Bronchial epithelial cell (primary cell): ENCODE measurements around the gene TMEM151B. TPM values are rescaled to one million over a fixed set of nuclear protein-coding genes. Genes with fewer than 3 reads are reported as not detected.
A peak's percentile ranks its signal among the peaks of the same experiment; 100 is the strongest.
"Not testable (repeated sequence)": the region's sequence is repeated elsewhere in the genome, so short reads cannot be mapped to it uniquely, and the experiment has no call there.

Experiments
- DNase-seq: peaks from one replicate; pipeline ENCODE4 v3.0.0-alpha.2; 2010; ENCODE audit warnings: low read depth
- FAIRE-seq: peaks from 2 replicates; lab custom pipeline; 2011; peaks lifted over from hg19 to GRCh38; lab: Jason Lieb, UNC
- H3K27me3 ChIP-seq: 2 replicates; pipeline ENCODE4 v1.5.1; 2011; ENCODE audit warnings: low read length; ENCODE audit not compliant: control insufficient read depth, insufficient read depth
- H3K36me3 ChIP-seq: 2 replicates; pipeline ENCODE4 v1.5.1; 2011; ENCODE audit warnings: low read length; ENCODE audit not compliant: control insufficient read depth, insufficient read depth
- H3K4me3 ChIP-seq: 2 replicates; pipeline ENCODE4 v1.5.1; 2011; ENCODE audit warnings: mild to moderate bottlenecking, low read depth, low read length, control low read depth
- total RNA-seq: library from RNA; depleted of rRNA; stranded (reverse); fragments of >200 nt; gene quantifications from 2 replicates; pipeline ENCODE4 v1.2.1, GENCODE V29; 2014
- TF ChIP-seq, protein P1 (sequence below): IDR thresholded peaks from 2 replicates; pipeline ENCODE4 v1.5.1; 2011; ENCODE audit warnings: mild to moderate bottlenecking, moderate library complexity, low read length, control low read depth, inconsistent platforms; ENCODE audit not compliant: insufficient read depth, severe bottlenecking

Gene TMEM151B
- total RNA-seq, 1 donor from 2014 or later, result not detected

GRCh38 chr6:44309631-44310030 is 39.4 kb downstream of the TMEM151B start:
- FAIRE-seq (no peak), DNase-seq (no peak)
- Histone ChIP-seq H3K4me3 (no peak overlapping the region), H3K36me3 (peaks cover 32% of the 10 kb centered on the region), H3K27me3 (no peaks in the 10 kb centered on the region)
- TF ChIP-seq, protein P1, sequence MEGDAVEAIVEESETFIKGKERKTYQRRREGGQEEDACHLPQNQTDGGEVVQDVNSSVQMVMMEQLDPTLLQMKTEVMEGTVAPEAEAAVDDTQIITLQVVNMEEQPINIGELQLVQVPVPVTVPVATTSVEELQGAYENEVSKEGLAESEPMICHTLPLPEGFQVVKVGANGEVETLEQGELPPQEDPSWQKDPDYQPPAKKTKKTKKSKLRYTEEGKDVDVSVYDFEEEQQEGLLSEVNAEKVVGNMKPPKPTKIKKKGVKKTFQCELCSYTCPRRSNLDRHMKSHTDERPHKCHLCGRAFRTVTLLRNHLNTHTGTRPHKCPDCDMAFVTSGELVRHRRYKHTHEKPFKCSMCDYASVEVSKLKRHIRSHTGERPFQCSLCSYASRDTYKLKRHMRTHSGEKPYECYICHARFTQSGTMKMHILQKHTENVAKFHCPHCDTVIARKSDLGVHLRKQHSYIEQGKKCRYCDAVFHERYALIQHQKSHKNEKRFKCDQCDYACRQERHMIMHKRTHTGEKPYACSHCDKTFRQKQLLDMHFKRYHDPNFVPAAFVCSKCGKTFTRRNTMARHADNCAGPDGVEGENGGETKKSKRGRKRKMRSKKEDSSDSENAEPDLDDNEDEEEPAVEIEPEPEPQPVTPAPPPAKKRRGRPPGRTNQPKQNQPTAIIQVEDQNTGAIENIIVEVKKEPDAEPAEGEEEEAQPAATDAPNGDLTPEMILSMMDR, result no peak

DNA sequence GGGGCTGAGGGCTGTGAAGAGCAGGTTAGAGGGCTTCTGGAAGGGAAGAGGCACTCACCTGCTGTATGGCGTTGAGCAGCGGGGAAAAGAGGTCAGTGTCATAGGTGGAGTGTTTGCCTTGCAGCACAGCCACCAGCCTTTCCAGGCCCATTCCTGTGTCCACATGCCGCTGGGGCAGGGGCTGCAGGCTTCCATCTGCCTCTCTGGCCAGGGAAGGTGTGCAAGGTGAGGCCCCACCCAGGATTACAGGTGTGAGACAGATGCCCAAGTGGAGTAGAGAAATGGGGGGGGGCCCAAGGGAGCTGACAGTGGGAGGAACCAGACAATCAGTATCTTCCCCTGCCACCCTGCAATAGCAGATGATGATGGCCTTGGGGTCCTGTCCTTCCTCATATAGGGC is 40.0 kb downstream of the TMEM151B start:
- H3K27me3 ChIP-seq, result no peaks in the 10 kb centered on the region
- no peak overlapping the region for H3K4me3 ChIP-seq
- TF ChIP-seq, protein P1, result no peak
- DNase-seq (no peak), FAIRE-seq (peak; percentile 82)
- H3K36me3 ChIP-seq, result peaks cover 27% of the 10 kb centered on the region

- H3K4me3 ChIP-seq, result no peak overlapping the region
- H3K36me3 ChIP-seq, result peaks cover 18% of the 10 kb centered on the region
- FAIRE-seq (no peak), DNase-seq (no peak)
- TF ChIP-seq, protein P1, result no peak
- no peaks in the 10 kb centered on the region for H3K27me3 ChIP-seq
Observed at GRCh38 chr6:44311304-44311703, 41.1 kb downstream of the TMEM151B start.

DNA sequence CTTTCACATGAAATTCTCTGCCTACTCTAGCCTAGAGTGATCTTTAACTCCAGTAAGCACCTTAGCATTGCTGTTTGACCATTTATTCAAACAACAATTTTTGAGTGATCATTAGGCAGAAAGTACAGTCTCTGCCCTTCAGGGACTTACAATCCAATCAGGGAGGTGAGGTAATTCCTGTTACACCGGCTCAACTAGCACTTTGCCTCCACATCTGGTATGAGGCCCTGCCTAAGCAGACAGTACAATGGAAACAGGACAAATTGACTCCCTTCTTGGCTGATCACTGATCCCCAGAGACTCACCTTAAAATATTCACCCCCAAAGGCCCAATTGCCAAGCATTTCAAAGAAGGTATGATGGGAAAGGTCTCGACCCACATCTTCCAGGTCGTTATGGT is 41.5 kb downstream of the TMEM151B start:
- TF ChIP-seq, protein P1, result no peak
- Histone ChIP-seq H3K27me3 (no peaks in the 10 kb centered on the region), H3K36me3 (peaks cover 15% of the 10 kb centered on the region), H3K4me3 (no peak overlapping the region)
- DNase-seq, result no peak
- FAIRE-seq, result no peak

- FAIRE-seq (no peak), DNase-seq (peak; percentile 62)
- H3K36me3 ChIP-seq, result peaks cover 13% of the 10 kb centered on the region
Observed at GRCh38 chr6:44312901-44313788, 42.9 kb downstream of the TMEM151B start, which contains the start of gene AARS2. AARS2 (minus strand) TSS chr6:44313347; CDS start chr6:44313323, 24 bp downstream.

DNA sequence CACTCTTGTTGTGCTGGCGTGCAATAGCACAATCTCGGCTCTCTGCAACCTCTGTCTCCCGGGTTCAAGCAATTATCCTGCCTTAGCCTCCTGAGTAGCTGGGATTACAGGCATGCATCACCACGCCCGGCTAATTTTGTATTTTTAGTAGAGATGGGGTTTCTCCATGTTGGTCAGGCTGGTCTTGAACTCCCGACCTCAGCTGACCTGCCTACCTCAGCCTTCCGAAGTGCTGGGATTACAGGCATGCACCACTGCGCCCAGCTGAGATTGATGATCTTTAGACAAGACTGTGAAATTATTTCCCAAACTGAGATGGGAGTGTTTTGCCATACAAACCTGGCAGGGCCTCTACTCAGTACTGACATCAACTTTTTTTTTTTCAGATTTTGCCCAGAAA is 44.4 kb downstream of the TMEM151B start:
- H3K27me3 ChIP-seq, DNase-seq, H3K4me3 ChIP-seq, FAIRE-seq: not testable (repeated sequence)
- peaks cover 12% of the 10 kb centered on the region for H3K36me3 ChIP-seq

More at GRCh38 chr6:44312901-44313788, 42.9 kb downstream of the TMEM151B start, which contains the start of gene AARS2:
- Histone ChIP-seq H3K27me3 (no peaks in the 10 kb centered on the region), H3K4me3 (peak within 1 kb of the TSS; percentile 87)
- TF ChIP-seq, protein P1, result peak; percentile 99
